ENCODE results near the gene FBXO45. TPM values are rescaled to one million over a fixed set of nuclear protein-coding genes. Genes with fewer than 3 reads are reported as not detected.

Gene FBXO45
- total RNA-seq, 1 donor from 2014 or later, result 15.6 TPM

DNA sequence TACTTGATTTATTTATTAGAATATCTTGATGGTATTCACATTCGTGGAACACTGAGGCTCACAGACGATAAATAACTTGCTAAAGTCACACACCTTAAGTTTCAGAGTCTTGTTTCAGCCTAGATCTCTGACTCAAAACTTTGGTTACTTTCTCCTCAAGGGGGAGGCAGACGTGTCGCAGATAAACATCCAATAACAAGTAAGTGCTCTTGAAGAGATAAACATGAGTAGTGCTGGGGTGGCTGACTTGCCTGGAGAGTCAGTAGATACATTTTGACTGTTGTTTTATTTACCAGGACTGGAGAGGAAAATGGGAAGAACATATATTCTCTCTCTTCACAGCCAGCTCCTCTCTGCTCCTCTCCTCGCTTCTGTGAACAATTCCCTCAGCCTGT, 31.3 kb downstream of the FBXO45 start:
- no peaks in the 10 kb centered on the region for H3K4me1 Mint-ChIP-seq (ENCODE audit: low read depth, unreplicated experiment)
- H3K9me3 Mint-ChIP-seq (ENCODE audit: unreplicated experiment), result no peaks in the 10 kb centered on the region
- no peak overlapping the region for H3K4me3 Mint-ChIP-seq (ENCODE audit: unreplicated experiment)
- DNase-seq, result no peak
- TF ChIP-seq, protein P1, sequence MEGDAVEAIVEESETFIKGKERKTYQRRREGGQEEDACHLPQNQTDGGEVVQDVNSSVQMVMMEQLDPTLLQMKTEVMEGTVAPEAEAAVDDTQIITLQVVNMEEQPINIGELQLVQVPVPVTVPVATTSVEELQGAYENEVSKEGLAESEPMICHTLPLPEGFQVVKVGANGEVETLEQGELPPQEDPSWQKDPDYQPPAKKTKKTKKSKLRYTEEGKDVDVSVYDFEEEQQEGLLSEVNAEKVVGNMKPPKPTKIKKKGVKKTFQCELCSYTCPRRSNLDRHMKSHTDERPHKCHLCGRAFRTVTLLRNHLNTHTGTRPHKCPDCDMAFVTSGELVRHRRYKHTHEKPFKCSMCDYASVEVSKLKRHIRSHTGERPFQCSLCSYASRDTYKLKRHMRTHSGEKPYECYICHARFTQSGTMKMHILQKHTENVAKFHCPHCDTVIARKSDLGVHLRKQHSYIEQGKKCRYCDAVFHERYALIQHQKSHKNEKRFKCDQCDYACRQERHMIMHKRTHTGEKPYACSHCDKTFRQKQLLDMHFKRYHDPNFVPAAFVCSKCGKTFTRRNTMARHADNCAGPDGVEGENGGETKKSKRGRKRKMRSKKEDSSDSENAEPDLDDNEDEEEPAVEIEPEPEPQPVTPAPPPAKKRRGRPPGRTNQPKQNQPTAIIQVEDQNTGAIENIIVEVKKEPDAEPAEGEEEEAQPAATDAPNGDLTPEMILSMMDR (IDR thresholded peaks at IDR 0.05; ENCODE audit: partially characterized antibody, unreplicated experiment), result no peak
- H3K27ac Mint-ChIP-seq (ENCODE audit: unreplicated experiment), result no peak overlapping the region
- peaks cover 4% of the 10 kb centered on the region for H3K27me3 Mint-ChIP-seq (ENCODE audit: unreplicated experiment)
- H3K36me3 Mint-ChIP-seq (ENCODE audit: unreplicated experiment), result no peaks in the 10 kb centered on the region

DNA sequence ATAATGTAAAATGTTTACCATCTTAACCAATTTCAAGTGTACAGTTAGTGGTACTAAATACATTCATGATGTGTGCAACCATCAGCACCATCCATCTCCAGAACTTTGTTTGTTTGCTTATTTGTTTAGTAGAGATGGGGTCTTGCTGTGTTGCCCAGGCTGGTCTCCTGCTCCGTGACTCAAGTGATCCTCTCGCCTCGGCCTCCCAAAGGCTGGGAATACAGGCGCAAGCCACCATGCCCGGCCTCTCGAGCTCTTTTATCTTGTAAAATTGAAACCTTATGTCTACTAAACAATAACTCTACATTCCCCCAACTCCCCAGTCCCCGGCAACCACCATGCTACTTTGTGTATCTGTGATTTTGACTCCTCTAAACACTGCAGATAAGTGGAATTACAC, 31.9 kb downstream of the FBXO45 start:
- Mint-ChIP-seq H3K27ac (ENCODE audit: unreplicated experiment) (no peak overlapping the region), H3K4me3 (ENCODE audit: unreplicated experiment) (no peak overlapping the region), H3K4me1 (ENCODE audit: low read depth, unreplicated experiment) (no peaks in the 10 kb centered on the region), H3K27me3 (ENCODE audit: unreplicated experiment) (peaks cover 4% of the 10 kb centered on the region), H3K9me3 (ENCODE audit: unreplicated experiment) (no peaks in the 10 kb centered on the region), H3K36me3 (ENCODE audit: unreplicated experiment) (no peaks in the 10 kb centered on the region)
- TF ChIP-seq, protein P1 (IDR thresholded peaks at IDR 0.05; ENCODE audit: partially characterized antibody, unreplicated experiment), result no peak
- DNase-seq, result no peak

DNA sequence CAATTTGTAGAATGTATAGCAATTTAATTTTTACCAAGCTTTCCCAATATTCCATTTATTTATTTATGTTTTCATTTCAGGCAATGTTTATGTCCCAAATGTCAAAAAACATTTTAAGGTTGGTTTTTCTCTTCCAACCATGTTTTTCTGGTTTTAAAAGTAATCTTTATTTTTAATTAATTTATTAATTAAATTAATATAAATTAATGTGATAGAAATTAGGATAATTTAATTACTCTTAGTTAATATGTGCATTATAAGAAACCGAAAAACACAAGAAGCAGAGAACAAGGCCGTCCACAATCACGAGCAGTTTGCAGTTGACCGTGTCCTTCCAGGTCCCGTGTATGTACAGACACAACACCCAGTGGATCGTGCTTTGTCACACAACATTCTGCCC, 34.2 kb downstream of the FBXO45 start:
- TF ChIP-seq, protein P1 (IDR thresholded peaks at IDR 0.05; ENCODE audit: partially characterized antibody, unreplicated experiment), result no peak

DNA sequence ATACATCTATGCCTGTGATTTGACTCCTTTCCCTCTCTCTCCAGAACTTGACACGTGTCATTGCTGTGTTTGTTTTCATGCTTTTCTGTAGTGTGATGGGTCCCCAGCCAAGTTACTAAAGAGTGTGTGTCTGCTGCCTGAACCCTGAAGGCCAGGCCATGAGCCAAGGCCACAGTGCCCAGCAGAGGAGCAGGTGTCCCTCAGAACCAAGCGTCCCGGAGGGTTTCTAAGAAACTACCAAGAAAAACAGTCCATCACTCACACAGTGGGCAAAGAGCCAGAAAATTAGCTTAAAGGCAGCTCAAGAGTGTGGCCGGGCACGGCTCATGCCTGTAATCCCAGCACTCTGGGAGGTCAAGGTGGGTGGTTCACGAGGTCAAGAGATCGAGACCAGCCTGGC, 35.2 kb downstream of the FBXO45 start:
- Mint-ChIP-seq H3K27me3 (ENCODE audit: unreplicated experiment) (peaks cover 2% of the 10 kb centered on the region), H3K36me3 (ENCODE audit: unreplicated experiment) (no peaks in the 10 kb centered on the region), H3K4me3 (ENCODE audit: unreplicated experiment) (no peak overlapping the region), H3K4me1 (ENCODE audit: low read depth, unreplicated experiment) (no peaks in the 10 kb centered on the region), H3K9me3 (ENCODE audit: unreplicated experiment) (no peaks in the 10 kb centered on the region), H3K27ac (ENCODE audit: unreplicated experiment) (no peak overlapping the region)
- no peak for DNase-seq
- TF ChIP-seq, protein P1 (IDR thresholded peaks at IDR 0.05; ENCODE audit: partially characterized antibody, unreplicated experiment), result no peak

More for the DNA sequence above, 34.2 kb downstream of the FBXO45 start:
- Mint-ChIP-seq H3K27me3 (ENCODE audit: unreplicated experiment) (peaks cover 4% of the 10 kb centered on the region), H3K4me3 (ENCODE audit: unreplicated experiment) (no peak overlapping the region), H3K36me3 (ENCODE audit: unreplicated experiment) (no peaks in the 10 kb centered on the region), H3K4me1 (ENCODE audit: low read depth, unreplicated experiment) (no peaks in the 10 kb centered on the region), H3K27ac (ENCODE audit: unreplicated experiment) (no peak overlapping the region), H3K9me3 (ENCODE audit: unreplicated experiment) (no peaks in the 10 kb centered on the region)
- no peak for DNase-seq

GRCh38 chr3:196604548-196604947, 36.1 kb downstream of the FBXO45 start:
- TF ChIP-seq, protein P1 (IDR thresholded peaks at IDR 0.05; ENCODE audit: partially characterized antibody, unreplicated experiment), result no peak
- DNase-seq, result no peak
- no peaks in the 10 kb centered on the region for H3K9me3 Mint-ChIP-seq (ENCODE audit: unreplicated experiment)
- H3K27ac Mint-ChIP-seq (ENCODE audit: unreplicated experiment), result no peak overlapping the region
- H3K27me3 Mint-ChIP-seq (ENCODE audit: unreplicated experiment), result peaks cover 2% of the 10 kb centered on the region
- no peak overlapping the region for H3K4me3 Mint-ChIP-seq (ENCODE audit: unreplicated experiment)
- no peaks in the 10 kb centered on the region for H3K36me3 Mint-ChIP-seq (ENCODE audit: unreplicated experiment)
- H3K4me1 Mint-ChIP-seq (ENCODE audit: low read depth, unreplicated experiment), result no peaks in the 10 kb centered on the region
